Midbrain (tissue), 1 donor: Measurements from ENCODE around the gene MARVELD3.

Experiments used
- DNase-seq: peaks from one replicate; lab custom pipeline; 2025; lab: John Stamatoyannopoulos, UW

Gene MARVELD3

GRCh38 chr16:71623597-71623996 is 2.4 kb upstream of the MARVELD3 start:
- DNase-seq, result no peak

DNA sequence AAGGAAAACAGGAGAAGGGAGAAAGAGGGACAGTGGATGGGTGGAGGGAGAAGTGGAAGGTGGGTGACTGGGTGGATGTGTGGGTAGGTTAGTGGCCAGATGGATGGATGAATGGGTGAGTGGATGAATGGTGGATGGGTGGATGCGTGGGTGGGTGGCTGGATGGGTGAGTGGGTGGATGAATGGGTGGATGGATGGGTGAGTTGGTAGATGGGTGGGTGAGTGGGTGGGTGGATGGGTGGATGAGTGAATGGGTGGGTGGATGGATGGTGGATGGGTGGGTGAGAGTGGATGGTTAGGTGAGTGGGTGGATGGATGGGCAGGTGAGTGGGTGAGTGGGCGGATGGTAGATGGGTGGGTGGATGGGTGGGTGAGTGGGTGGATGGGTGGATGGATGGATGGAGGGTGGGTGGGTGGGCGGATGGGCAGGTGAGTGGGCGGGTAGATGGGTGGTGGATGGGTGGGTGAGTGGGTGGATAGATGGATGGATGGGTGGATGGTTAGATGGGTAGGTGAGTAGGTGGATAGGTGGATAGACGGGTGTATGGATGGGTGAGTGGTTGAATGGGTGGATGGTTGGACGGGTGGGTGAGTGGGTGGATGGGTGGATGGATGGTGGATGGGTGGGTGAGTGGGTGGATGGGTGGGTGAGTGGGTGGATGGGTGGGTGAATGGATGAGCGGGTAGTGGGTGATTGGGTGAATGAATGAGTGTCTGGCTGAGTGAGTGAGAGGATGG is 702 bp upstream of the MARVELD3 start:
- no peak for DNase-seq

DNA sequence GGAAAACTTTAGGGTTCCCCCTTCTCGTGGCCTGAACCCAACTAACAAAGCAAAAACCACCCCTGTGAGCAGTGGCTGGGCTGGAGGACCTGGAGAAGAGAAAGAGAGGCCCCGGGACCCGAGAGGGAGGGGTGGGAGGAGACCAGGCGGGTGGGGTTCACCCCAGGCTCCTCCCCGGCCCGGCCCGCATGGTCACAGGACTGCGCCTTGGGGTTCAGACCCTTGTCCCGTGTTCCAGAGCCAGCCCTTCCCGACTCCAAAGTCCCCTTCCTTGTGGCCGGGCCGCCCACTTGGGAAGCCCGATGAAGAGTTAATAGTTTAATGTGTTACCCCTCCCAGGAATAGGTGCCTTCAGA is 852 bp downstream of the MARVELD3 start:
- no peak for DNase-seq

GRCh38 chr16:71627731-71628181 is 1.8 kb downstream of the MARVELD3 start:
- no peak for DNase-seq

GRCh38 chr16:71628810-71629209 is 2.8 kb downstream of the MARVELD3 start:
- DNase-seq, result no peak

DNA sequence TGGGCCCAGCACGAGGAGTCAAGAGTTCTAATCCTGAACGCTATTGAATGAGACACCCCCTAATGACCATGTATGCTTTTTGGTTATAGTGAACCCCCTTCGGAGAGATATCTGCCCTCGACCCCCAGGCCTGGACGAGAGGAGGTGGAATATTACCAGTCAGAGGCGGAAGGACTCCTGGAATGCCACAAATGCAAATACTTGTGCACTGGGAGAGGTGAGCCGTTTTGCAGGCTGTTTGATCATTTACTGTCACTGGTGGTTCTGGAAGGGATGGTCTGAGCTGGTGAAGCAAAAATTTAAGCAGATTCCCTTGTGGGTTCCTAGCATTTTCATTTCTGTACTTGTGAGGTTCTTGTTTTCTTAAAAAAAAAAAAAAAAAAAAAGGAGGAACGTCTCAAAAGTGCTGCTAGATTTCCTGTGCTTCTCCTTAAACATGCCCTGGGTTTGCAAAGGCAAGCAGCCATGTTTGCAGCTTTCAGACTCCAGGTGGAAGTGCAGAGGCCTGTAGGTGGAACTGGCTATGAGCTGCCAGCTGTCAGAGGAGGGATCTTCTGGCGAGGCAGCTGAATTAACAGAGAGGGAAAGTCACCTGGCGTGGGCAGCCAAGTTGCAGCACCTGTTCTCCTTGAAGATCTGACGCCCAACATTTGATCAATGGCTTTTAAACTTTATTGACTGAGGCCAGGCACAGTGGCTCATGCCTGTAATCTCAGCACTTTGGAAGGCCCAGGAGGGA is 3.5 kb downstream of the MARVELD3 start:
- DNase-seq, result no peak

DNA sequence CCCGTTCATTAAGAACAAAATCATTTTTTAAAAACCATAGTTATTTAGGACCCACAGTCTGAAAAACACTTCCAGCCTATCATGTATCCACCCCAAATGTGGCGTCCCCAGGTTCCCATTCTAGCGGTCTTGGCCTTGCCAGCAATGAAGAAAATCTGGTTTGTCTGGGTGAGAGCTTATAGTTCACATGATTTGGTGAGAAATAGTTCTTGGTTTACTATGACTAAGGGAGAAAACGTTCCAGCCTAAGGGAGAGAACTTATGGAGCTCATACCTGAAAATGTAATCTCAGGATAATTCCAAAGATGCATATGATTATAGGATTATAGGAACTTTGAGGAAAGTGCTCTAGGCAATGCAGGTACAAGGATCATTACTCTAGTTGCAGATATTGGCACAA is 4.8 kb downstream of the MARVELD3 start:
- no peak for DNase-seq

- DNase-seq, result no peak
These were observed 5.8 kb downstream of the MARVELD3 start for GRCh38 chr16:71631776-71632175.

GRCh38 chr16:71635632-71636031 is 9.6 kb downstream of the MARVELD3 start:
- DNase-seq, result no peak

GRCh38 chr16:71637398-71637797 is 11.4 kb downstream of the MARVELD3 start:
- DNase-seq, result no peak

- DNase-seq, result no peak
These were observed 19.5 kb downstream of the MARVELD3 start for GRCh38 chr16:71645450-71645849.

GRCh38 chr16:71647391-71647790 is 21.4 kb downstream of the MARVELD3 start:
- DNase-seq, result no peak

- DNase-seq, result no peak
These were observed 22.2 kb downstream of the MARVELD3 start for GRCh38 chr16:71648162-71648561.

DNA sequence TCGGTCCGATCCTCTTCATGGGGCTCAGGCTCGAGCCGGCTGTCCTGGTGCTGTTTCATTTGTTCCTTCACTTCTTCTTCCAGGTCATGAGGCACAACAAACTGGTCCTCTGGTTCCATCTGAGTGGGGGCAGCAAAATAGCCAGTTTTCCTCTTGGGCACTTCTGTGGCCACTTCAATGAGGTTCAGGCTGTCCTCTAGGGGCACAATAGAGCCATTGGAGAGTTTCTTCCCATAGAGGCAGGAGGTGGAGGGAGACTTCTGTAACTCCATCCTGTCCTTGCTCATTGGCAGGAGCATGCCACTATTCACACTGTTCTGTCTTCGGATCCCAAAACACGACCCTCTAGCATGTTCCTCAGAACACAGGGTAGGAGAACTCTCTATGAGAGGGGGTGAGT is 22.9 kb downstream of the MARVELD3 start:
- no peak for DNase-seq

DNA sequence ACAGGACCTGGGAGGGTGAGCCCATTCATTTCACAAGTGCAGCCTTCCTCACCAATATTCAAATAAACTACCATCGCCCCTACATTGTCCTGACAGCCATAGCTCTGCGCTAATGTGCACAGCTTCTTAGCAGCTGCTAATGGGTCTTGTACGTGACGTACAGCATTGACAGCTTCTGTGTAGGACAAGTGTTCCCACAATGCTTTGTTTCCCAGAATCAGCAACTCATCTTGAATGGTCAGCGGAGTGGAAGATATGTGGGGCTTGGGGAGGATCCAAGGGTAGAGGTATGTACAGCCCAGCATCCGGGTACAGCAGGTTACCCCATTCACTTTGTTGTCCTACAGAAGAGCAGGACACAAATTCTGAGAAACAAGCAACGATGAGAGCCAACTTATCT is 23.7 kb downstream of the MARVELD3 start:
- no peak for DNase-seq

DNA sequence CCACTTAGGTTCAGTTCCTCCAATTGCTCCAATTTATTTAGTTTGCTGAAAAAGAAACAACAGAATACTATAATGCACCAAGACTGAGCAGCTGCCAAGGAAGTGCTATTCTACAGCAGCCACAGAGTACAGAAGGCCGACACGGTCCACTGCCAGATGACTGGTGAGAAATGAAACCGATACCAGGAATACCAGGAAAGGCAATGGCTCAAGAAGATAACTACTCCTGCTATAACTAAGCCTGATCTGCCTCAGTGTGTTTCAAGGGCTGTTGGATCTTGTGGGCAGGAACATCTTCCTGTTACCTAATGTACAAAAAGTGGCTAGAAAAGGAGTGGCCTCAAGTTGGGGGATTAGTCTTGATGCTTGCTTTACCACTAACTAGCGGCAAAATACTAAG is 32.8 kb downstream of the MARVELD3 start:
- no peak for DNase-seq

DNA sequence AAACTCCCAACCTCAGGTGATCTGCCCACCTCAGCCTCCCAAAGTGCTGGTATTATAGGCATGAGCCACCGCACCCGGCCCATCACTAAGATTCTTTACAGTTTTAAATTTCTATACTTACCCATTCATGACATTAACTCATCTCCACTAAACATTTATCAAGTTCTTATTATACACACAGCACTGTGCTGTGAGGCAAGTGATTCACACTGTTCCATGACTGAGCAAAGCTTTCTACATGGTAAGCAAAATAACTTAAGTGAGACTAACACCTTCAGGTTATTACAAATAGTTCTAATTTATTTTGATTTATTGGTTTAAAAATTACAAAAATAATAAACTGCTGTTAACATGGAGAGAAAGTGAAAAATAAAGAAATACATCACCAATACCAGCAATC is 33.5 kb downstream of the MARVELD3 start:
- DNase-seq, result no peak

DNA sequence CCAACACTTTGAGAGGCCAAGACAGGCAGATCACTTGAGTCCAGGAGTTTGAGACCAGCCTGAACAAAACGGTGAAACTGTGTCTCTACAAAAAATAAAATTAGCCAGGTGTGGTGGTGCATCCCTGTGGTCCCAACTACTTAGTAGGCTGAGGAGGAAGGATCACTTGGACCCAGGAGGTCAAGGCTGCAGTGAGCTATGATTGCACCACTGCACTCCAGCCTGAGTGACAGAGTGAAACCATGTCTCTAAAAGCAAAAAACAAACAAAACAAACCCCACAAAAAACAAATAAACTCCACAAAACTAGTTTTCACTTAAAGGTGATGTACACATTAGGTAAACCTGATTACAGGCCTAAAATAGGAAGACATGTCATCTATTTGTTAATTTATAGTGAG is 40.3 kb downstream of the MARVELD3 start:
- DNase-seq, result no peak

- no peak for DNase-seq
These were observed 41.1 kb downstream of the MARVELD3 start for GRCh38 chr16:71666928-71667707.

- no peak for DNase-seq
These were observed 44.0 kb downstream of the MARVELD3 start for GRCh38 chr16:71669926-71670536.

- DNase-seq, result no peak
These were observed 44.6 kb downstream of the MARVELD3 start for GRCh38 chr16:71670537-71670936.

DNA sequence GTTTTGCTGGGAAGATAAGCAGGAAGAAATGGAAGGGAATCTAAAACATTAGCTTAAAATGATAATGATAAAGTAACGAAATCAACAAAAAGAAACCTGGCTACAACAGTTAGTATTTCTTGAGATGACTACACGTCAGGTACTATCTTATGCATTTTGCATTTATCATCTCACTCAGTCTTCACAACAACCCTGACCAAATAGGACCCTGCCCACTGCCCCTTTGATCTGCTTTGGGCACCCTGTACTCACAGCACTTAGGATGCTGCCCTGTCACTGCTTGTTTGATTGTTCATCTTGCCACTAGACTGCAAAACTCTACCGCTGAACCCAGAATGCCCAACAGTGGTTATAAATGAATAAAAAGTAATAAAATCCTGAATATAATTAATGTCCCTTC is 45.2 kb downstream of the MARVELD3 start:
- no peak for DNase-seq
